H7 (cell line): ENCODE measurements around the gene ACYP2. TPM values are rescaled to one million over a fixed set of nuclear protein-coding genes. Genes with fewer than 3 reads are reported as not detected.

Source experiments
- DNase-seq: peaks from one replicate; pipeline ENCODE4 v3.0.0; 2012
- H3K27me3 ChIP-seq: 2 replicates; pipeline ENCODE4 v1.6.0; 2011; ENCODE audit warnings: mild to moderate bottlenecking, low read length; ENCODE audit not compliant: control insufficient read depth, insufficient read depth
- H3K36me3 ChIP-seq: replicated peaks from 2 replicates; pipeline ENCODE4 v1.5.1; 2011; ENCODE audit warnings: low read length; ENCODE audit not compliant: control insufficient read depth, insufficient read depth
- H3K4me3 ChIP-seq: 2 replicates; pipeline ENCODE4 v1.5.1; 2011; ENCODE audit warnings: low read depth, mild to moderate bottlenecking, control low read depth, low read length, moderate library complexity; ENCODE audit not compliant: insufficient read depth
- total RNA-seq: library from RNA; depleted of rRNA; stranded (reverse); fragments of >200 nt; shearing (Covaris generic); gene quantifications from 2 replicates; pipeline ENCODE4 v1.2.3, GENCODE V29; 2014

ACYP2 gene
- total RNA-seq, 1 experiment from 2014 or later: 5.2 TPM

DNA sequence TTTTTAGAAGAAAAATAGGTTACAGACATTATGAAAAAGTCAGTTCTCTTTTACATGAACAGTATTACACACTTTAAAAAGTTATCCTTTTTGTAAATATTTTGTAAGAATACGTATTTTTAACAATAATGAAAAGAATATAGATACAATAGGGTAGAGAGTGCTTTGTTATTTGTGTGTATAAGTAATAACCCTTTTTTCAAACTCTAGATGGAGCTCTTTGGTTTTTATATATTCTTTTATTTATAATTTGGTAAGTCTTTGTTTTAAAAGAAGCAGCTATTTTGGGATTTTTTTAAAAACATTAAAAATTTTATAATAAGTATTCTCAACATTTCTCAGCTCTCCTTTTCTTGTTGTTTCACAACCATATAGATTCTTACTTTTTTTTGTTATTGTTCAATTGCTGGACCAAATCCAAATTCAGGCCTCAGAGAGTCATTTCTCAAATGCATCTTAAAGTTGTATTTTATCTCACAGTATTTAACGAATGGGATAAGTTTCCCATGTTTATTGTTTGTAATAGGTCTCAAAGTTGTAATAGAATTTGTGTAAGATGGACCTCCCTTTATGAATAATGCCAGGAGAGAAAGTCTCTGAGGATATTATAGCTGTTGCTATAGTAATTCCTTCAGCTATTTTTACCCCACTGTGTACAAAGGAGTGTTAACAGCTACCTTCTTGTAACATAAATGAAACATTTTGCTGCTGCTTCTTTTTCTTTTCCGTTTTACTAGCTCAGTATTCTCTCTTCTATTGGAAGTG lies 46.4 kb downstream of the ACYP2 start:
- no peak overlapping the region for H3K4me3 ChIP-seq
- DNase-seq: no peak
- H3K27me3 ChIP-seq: no peaks in the 10 kb centered on the region
- no peaks in the 10 kb centered on the region for H3K36me3 ChIP-seq

DNA sequence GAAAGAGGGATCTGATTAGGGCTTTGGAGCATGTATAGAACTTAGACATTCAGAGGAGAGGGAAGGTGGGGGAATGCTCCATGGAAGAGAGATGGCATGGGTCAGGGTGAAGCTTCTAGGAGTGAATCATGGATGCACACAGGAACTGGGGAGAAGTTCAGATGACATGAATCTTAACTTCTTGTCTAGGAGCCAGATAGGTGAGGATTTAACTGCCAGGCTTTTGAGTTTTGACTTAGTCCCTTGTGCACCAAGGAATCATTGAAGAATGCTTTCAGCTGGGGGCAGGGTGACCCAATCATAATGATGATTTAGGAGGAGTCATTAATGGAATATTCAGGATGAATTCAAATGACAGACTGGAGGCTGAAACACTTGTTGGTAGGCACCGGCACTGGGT lies 48.7 kb downstream of the ACYP2 start:
- no peaks in the 10 kb centered on the region for H3K36me3 ChIP-seq
- no peak for DNase-seq
- no peak overlapping the region for H3K4me3 ChIP-seq
- H3K27me3 ChIP-seq: no peaks in the 10 kb centered on the region

DNA sequence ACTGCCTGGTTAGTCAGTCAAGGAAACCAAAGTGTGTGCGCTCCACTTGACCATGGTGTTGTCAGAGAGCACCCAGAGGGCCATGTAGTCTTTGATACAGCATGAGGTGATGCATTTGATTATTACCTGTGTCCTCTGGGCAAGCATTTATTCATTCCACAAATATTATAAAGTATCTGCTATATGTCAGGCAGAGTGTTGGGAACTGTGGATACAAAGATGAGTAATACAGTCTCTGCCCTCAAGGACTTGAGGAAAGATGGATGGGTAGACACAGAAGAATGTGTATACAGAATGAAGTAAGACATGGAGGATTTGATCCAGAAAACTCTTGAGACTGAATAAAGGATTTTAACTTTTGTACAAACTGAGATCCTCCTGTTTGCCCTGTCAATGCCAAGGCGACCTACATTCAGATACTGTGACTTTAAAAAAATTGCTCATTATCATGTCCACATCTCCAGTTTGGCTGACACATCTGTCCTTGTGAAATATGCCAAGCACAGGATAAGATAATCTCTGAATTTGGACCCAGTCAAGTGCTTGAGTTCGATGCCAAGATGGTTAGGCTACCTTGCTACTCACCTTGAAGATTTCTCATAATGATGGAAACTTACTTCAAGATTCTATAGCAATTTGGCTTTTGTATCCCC lies 50.8 kb downstream of the ACYP2 start:
- H3K36me3 ChIP-seq: no peaks in the 10 kb centered on the region
- H3K27me3 ChIP-seq: no peaks in the 10 kb centered on the region
- H3K4me3 ChIP-seq: no peak overlapping the region
- no peak for DNase-seq

DNA sequence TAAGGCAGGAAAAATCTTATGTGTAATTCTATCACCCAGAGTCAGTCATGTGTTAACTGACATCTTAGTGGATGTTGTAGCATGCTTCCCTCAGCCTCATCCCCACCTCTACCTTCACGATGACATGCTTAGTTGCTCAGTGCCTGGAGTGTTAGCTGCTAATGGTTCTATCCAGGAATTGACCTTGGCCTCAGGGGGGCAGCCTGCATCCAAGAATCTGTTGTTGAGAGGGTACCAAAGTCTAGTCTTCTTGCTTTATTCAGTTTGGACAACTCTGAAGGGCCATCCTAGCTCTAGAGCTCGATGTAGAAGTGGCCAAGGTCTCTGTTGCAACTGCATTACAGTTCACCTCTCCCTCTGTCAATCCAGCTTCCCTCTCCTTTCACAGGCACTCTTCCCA lies 61.2 kb downstream of the ACYP2 start:
- Histone ChIP-seq H3K36me3 (no peaks in the 10 kb centered on the region), H3K4me3 (no peak overlapping the region), H3K27me3 (no peaks in the 10 kb centered on the region)
- peak; percentile 31 for DNase-seq

DNA sequence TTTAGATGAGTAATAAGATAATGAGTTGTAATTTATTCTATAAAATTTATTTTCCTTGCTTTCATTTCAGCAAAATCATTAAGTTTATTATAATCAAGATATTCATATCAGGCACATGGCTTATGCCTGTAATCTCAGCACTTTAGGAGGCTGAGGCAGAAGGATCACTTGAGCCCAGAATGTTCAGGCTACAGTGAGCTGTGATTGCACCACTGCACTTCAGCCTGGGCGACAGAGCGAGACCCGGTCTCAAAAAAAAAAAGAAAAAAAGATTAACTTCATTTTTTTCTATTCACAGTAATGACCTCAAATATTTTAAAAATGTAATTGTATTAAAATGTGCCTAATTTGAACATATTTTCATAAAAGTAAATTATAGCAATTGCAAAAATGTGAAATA lies 67.9 kb downstream of the ACYP2 start:
- no peaks in the 10 kb centered on the region for H3K27me3 ChIP-seq
- H3K4me3 ChIP-seq: no peak overlapping the region
- no peak for DNase-seq
- H3K36me3 ChIP-seq: no peaks in the 10 kb centered on the region

DNA sequence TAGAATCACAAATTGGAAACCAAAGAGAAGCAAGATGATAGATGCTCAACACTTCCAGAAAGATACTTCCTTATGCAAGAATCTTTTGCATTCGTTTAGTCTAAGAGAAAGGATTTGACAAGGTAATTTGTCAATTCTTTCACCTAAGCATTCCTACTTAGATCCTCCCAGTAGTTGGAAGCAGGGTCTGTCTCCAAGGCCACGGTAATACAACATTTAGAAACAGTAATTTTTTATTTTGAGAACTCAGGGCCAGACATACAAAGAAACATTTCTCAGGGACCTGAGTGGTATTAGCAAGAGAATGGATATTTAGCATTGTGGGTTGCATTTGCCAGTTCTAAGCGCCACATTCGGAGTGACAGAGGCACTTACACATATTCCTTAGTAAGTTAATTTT lies 68.6 kb downstream of the ACYP2 start:
- Histone ChIP-seq H3K4me3 (no peak overlapping the region), H3K36me3 (no peaks in the 10 kb centered on the region), H3K27me3 (no peaks in the 10 kb centered on the region)
- no peak for DNase-seq

DNA sequence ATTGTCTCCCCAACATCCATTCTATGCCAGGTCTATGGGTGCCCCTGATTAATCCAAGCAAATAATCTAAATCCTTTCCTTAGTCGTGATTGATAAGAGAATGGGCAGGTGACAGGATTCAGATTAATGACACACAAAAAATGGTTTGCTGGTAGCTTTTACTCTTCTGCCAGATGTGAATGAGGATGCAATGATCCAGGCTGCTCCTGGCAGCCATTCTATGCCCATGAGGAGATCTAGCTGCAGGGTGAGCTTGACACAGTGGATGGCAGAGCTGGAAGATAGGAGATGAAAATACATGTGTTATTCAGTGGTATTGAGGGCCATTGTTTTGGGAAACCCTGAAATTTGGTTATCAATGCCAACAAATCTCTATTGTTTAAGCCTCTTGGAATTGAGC lies 69.7 kb downstream of the ACYP2 start:
- Histone ChIP-seq H3K36me3 (no peaks in the 10 kb centered on the region), H3K4me3 (no peak overlapping the region), H3K27me3 (no peaks in the 10 kb centered on the region)
- DNase-seq: no peak

DNA sequence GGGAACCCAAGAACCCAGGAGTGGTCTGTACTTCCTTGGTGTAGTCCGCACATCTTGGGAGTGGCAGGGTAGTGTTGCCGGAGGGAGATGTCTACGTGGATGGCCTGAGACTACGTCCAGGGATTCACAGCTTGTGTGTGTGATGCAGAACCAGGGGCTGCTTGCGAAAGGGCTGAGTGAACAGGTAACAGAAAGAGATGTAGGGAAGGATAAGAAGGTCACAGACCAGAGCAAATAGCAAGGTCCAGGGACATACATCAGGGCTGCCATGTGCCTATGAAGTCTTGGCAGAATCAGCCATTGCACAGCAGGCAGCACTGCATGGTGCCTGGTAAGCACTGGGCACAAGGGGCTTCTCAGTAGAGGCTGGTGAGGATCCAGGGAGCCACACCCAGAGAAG lies 71.9 kb downstream of the ACYP2 start:
- H3K36me3 ChIP-seq: no peaks in the 10 kb centered on the region
- H3K4me3 ChIP-seq: no peak overlapping the region
- DNase-seq: no peak
- no peaks in the 10 kb centered on the region for H3K27me3 ChIP-seq

DNA sequence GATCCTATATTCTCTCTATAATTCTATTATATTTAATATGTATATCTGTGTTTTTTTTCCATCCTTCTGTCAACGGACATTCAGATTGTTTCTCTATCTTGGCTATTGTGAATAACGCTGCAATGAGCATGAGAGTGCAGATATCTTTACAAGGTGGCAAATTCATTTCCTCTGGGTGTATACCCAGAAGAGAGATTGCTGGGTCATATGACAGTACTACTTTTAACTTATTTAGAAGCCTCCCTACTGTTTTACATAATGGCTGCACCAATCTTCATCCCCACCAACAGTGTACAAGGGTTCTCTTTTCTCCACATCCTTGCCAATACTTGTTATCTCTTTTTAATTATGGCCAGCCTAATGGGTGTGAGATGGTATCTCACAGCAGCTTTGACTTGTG lies 74.1 kb downstream of the ACYP2 start:
- H3K4me3 ChIP-seq: no peak overlapping the region
- H3K36me3 ChIP-seq: no peaks in the 10 kb centered on the region
- no peak for DNase-seq
- no peaks in the 10 kb centered on the region for H3K27me3 ChIP-seq

DNA sequence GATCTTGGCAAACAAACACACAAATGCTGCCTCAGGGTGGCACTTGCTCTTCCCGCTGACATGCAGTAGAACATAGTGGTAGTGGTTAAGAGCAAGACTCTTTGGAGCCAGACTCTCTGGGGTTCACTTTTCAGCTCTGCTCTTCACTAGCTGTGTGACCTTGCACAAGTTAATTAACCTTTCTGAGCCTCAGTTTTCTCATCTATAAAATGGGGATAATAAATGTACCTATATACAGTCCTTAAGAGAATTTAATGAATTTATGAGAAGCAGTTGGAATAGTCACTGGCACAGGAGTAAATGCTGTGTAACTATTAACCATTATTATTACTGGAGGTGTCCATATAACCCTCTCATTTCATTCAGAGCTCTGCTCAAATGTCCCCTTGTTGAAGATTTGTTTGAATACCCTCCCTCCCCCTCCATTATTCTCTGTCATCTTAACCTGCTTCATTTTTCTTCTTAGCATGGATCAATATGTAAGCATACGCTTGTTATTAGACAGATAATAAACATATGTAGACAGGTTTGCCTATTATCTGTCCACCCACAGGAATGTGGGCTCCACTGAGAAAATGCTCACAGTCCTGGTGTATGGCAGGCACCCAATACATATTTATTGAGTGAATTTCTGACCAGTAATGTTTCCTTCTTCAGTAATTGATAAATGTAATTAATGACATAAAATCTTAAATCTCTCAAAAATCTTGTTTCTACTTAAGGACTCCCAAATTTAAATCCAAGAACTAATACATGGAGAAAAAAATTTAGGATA lies 76.1 kb downstream of the ACYP2 start:
- H3K4me3 ChIP-seq: no peak overlapping the region
- DNase-seq: no peak
- H3K36me3 ChIP-seq: no peaks in the 10 kb centered on the region
- H3K27me3 ChIP-seq: no peaks in the 10 kb centered on the region

DNA sequence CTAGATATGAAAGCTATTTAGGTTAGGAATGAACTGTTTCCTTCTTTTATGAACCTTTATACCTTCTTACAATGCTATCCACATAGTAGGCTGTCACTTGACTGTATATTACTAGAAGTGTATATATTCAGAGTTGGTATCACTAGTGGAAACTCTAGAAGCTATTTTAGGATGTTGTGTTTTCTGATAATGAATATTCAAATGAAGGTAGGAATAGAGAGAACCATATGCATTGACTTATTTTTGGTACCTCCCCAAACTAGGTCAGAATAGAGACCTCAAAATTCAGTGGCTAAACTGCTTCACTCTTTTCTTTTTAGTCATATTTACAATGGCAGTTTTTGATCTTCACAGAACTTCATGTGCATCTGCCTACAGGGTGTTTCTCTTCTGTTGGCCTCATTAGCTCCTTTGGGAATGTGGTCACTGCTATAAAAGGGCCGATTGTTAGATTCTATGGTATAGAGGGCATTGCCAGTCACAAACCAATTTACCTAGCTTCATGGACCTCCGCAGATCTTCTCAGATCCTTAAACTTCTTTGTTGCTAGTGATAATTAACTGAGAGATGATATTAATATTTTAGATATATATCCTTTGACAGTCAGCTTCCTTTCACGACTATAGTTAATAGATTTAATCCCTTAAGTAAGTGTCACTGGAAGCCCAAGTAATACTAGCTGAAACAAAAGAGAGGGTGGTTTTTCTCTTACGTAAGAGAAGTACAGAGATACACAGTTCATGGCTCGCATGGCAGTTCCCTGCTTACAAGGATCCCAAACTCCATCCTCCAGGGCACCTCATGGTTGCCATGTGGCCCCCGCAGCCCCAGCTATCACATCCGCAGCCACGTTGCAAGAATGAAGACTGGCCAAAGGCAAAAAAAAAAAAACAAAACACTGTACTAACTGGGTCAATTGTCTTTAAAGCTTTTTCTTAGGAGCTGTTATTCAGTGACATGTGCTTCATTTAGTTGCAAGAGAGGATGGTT lies 79.6 kb downstream of the ACYP2 start:
- Histone ChIP-seq H3K27me3 (no peaks in the 10 kb centered on the region), H3K4me3 (no peak overlapping the region), H3K36me3 (no peaks in the 10 kb centered on the region)
- no peak for DNase-seq

DNA sequence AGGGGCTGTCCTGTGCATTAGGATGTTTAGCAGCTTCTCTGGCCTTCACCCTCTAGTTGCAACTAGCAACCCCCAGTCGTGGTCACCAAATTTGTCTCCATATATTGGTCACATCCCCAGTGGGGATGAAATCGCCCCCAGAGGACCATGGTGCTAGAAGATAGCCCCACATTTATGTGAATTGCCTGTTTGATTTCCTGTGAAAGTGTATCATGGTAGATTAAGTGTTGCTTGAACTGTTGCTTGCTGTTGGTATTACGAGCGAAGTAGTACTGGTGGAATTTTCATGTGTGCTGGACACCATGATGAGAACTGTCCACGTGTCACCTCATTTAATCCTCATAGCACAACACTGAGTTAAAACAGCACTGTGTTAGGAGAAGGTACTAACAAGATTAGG lies 81.2 kb downstream of the ACYP2 start:
- Histone ChIP-seq H3K36me3 (no peaks in the 10 kb centered on the region), H3K27me3 (no peaks in the 10 kb centered on the region), H3K4me3 (no peak overlapping the region)
- no peak for DNase-seq

DNA sequence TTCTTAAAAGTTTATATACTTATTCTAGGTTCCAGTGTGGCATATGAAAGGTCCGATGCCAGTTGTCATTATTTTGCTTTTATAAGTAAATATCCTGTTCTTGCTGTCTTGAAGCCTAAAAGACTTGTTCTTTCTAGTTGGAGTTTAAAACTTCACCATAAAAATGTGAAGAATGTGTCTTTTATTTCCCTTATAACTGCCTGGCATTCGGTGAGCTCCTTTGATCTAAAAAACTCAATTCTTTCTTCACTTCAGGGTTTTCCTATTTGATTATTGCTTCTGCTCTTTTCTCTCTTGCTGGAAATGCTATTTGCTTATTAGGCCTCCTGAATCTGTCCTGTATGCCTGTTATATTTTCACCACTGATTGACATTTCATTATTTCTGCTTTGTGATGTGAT lies 89.1 kb downstream of the ACYP2 start:
- no peaks in the 10 kb centered on the region for H3K36me3 ChIP-seq
- H3K4me3 ChIP-seq: no peak overlapping the region
- H3K27me3 ChIP-seq: no peaks in the 10 kb centered on the region
- no peak for DNase-seq

DNA sequence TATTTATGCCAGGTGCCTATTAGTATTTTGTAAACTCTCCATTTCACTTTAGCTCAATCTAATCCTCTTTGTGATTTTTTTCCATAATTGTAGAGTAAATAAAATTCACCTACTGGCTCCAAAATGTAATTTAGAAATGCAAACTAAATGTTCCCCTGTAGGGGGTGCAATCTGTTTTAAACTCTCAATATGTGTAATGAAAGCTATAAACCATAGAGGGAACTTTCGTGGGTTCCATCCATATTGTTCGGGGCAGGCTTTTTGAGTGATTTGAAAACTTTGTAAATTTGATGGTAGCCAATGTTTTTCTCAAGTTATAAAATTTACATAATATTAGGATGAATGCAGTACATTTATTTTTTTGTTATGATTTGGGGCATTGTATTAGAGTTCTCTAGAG lies 91.2 kb downstream of the ACYP2 start:
- Histone ChIP-seq H3K36me3 (no peaks in the 10 kb centered on the region), H3K27me3 (no peaks in the 10 kb centered on the region), H3K4me3 (no peak overlapping the region)
- peak; percentile 16 for DNase-seq
